ENCODE results near the gene HACD2.
A peak's percentile ranks its signal among the peaks of the same experiment; 100 is the strongest.
"Not testable (repeated sequence)": the region's sequence is repeated elsewhere in the genome, so short reads cannot be mapped to it uniquely, and the experiment has no call there.

The HACD2 gene

GRCh38 chr3:123522320-123523022 is 62.4 kb downstream of the HACD2 start:
- DNase-seq = no peak

- peak in 3 of 6 experiments; percentile 4 to 7 (median 5) for DNase-seq
Observed at GRCh38 chr3:123521179-123521969, 63.5 kb downstream of the HACD2 start.

GRCh38 chr3:123520656-123521055 is 64.2 kb downstream of the HACD2 start:
- DNase-seq = no peak

- no peak for DNase-seq
Observed at GRCh38 chr3:123518892-123519485, 65.9 kb downstream of the HACD2 start.

- no peak for DNase-seq
Observed at GRCh38 chr3:123511726-123512125, 73.1 kb downstream of the HACD2 start.

- no peak for DNase-seq
Observed at GRCh38 chr3:123511084-123511483, 73.8 kb downstream of the HACD2 start.

- no peak for DNase-seq
Observed at GRCh38 chr3:123508178-123508577, 76.7 kb downstream of the HACD2 start.

GRCh38 chr3:123505820-123506219 is 79.0 kb downstream of the HACD2 start:
- DNase-seq = no peak

- no peak for DNase-seq
Observed at GRCh38 chr3:123503203-123503602, 81.7 kb downstream of the HACD2 start.

- no peak for DNase-seq
Observed at GRCh38 chr3:123499322-123499721, 85.5 kb downstream of the HACD2 start.

- DNase-seq = no peak
Observed at GRCh38 chr3:123498761-123499160, 86.1 kb downstream of the HACD2 start.

- no peak for DNase-seq
Observed at GRCh38 chr3:123493912-123494311, 90.9 kb downstream of the HACD2 start.

- no peak for DNase-seq
Observed at GRCh38 chr3:123491966-123492587, 92.8 kb downstream of the HACD2 start.

GRCh38 chr3:123489400-123490004 is 95.4 kb downstream of the HACD2 start:
- peak in 3 of 6 experiments; percentile 3 to 8 (median 5) for DNase-seq

GRCh38 chr3:123488645-123489347 is 96.1 kb downstream of the HACD2 start:
- no peak for DNase-seq

- not testable (repeated sequence) for DNase-seq
Observed at GRCh38 chr3:123487063-123487462, 97.8 kb downstream of the HACD2 start.

GRCh38 chr3:123486460-123486859 is 98.4 kb downstream of the HACD2 start:
- DNase-seq = no peak

GRCh38 chr3:123485551-123485950 is 99.3 kb downstream of the HACD2 start:
- no peak for DNase-seq

- no peak for DNase-seq
Observed at GRCh38 chr3:123483146-123483545, 101.7 kb downstream of the HACD2 start.

GRCh38 chr3:123481722-123482457 is 103.0 kb downstream of the HACD2 start:
- DNase-seq = no peak

GRCh38 chr3:123481071-123481470 is 103.8 kb downstream of the HACD2 start:
- DNase-seq = no peak

GRCh38 chr3:123480428-123480827 is 104.4 kb downstream of the HACD2 start:
- no peak for DNase-seq
